Measurements from ENCODE around the gene TRIM66.
A peak's percentile ranks its signal among the peaks of the same experiment; 100 is the strongest.

Gene TRIM66

DNA sequence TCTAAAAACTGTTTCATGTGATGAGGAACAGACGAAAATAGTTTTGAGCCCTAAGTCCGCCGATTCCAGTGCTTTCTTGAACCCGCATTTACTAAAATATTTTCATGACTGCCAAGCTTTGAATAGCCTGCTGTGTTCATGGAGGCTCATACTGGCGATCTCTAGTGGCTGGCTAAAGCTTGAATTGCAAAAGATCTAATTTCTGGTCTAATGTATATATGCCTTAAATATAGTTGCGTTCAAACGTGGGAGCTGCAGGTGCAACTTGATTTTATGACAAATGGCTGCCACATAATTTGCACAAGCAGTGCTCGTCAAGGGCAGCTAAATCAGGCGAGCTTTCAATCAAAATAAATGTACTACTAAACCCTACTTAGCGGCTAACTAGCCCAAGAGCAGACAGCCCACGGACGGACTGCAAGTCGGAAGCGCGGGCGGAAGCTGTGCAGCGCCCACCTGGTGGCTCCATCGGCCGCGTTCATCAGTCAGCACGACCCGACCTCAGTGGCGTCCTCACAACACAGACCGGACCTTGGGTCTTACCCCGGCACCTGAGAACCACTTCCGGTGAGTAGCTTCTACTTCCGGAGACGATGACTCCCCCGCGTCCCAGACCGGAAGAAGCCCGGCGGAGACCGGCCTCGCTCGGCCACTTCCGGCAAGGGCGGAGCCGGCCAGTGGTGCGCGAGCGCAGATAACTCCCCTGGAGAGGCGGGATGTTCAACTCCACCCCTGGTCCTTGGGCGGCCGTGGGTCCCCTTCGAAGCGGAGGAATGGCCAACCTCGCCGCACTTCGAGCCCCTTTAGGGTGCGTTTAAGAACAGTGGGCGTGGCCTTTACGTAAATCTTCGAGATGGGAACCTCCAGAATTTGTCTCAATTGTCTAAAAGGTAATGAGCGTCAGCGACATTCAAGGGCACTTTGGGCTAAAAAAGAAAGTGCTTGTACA, 6.2 kb upstream of the TRIM66 start:
- H3K4me3 ChIP-seq (ENCODE audit: low read depth, low read length), result peak overlapping the region; percentile 64
- H3K36me3 ChIP-seq, result peaks cover 73% of the 10 kb centered on the region
- TF ChIP-seq, protein P1, sequence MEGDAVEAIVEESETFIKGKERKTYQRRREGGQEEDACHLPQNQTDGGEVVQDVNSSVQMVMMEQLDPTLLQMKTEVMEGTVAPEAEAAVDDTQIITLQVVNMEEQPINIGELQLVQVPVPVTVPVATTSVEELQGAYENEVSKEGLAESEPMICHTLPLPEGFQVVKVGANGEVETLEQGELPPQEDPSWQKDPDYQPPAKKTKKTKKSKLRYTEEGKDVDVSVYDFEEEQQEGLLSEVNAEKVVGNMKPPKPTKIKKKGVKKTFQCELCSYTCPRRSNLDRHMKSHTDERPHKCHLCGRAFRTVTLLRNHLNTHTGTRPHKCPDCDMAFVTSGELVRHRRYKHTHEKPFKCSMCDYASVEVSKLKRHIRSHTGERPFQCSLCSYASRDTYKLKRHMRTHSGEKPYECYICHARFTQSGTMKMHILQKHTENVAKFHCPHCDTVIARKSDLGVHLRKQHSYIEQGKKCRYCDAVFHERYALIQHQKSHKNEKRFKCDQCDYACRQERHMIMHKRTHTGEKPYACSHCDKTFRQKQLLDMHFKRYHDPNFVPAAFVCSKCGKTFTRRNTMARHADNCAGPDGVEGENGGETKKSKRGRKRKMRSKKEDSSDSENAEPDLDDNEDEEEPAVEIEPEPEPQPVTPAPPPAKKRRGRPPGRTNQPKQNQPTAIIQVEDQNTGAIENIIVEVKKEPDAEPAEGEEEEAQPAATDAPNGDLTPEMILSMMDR (IDR thresholded peaks at IDR 0.05; ENCODE audit: low read depth, low read length), result peak; percentile 56
- H3K27me3 ChIP-seq (ENCODE audit: insufficient read depth, low read depth, severe bottlenecking), result no peaks in the 10 kb centered on the region
- peak; percentile 97 for DNase-seq
- no peaks in the 10 kb centered on the region for H3K9me3 ChIP-seq (ENCODE audit: severe bottlenecking)
- H3K27ac ChIP-seq, result peak overlapping the region; percentile 84

DNA sequence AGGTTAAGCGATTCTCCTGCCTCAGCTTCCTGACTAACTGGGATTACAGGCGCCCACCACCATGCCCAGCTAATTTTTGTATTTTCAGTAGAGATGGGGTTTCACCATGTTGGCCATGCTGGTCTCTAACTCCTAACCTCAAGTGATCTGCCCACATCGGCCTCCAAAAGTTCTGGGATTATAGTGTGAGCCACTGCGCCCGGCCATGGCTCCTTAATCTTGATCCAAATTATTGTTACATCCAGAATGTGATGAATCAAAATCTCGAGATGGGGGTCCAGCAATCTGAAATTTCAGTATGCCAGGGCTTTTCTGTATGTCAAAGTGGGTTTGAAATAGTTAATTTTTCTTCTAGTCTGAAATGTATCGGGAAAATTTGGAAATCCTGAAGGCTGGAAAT, 3.9 kb upstream of the TRIM66 start:
- H3K27me3 ChIP-seq (ENCODE audit: insufficient read depth, low read depth, severe bottlenecking), result no peaks in the 10 kb centered on the region
- no peak overlapping the region for H3K27ac ChIP-seq
- peaks cover 61% of the 10 kb centered on the region for H3K36me3 ChIP-seq
- H3K9me3 ChIP-seq (ENCODE audit: severe bottlenecking), result no peaks in the 10 kb centered on the region
- TF ChIP-seq, protein P1 (IDR thresholded peaks at IDR 0.05; ENCODE audit: low read depth, low read length), result no peak
- no peak overlapping the region for H3K4me3 ChIP-seq (ENCODE audit: low read depth, low read length)
- no peak for DNase-seq

DNA sequence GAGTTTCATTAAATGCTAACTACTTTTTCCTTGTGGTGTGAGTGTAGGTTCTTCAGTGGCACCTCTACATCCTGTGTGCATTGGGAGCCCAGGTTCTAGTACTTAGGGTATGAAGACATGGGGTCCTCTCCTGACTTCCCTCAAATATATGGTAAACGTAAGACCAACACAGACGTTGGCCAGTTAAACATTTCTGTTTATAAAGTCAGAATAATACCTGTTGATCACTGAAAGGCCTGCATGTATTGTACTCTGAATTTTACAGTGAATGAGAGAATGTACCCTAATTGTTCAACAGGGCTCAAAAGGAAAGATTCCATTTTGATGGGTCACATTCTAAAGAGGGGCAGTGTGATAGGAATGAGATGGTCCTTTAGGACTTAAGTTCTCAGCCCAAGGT, 3.4 kb upstream of the TRIM66 start:
- TF ChIP-seq, protein P1 (IDR thresholded peaks at IDR 0.05; ENCODE audit: low read depth, low read length), result no peak
- Histone ChIP-seq H3K27ac (no peak overlapping the region), H3K4me3 (ENCODE audit: low read depth, low read length) (no peak overlapping the region), H3K27me3 (ENCODE audit: insufficient read depth, low read depth, severe bottlenecking) (no peaks in the 10 kb centered on the region), H3K36me3 (peaks cover 61% of the 10 kb centered on the region), H3K9me3 (ENCODE audit: severe bottlenecking) (no peaks in the 10 kb centered on the region)
- DNase-seq, result no peak

DNA sequence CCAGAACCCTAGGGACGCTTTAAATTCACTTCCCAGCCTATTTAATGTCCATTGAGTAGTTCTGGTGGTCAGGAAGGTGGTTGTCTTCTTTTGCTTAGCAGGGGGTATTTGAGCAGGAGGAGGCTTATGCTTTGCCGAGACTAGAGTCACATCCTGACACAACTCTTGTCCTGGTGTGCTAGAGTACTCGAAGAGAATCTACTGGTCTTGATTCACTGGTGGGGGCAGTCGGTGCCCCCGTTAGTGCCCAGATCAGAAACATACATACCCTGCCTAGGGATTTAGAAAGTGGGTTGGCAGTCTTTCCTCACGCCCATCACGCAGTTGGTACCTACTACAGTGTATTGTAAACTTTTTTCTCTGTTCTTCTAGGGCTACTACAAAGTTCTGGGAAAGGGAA, 2.8 kb upstream of the TRIM66 start:
- Histone ChIP-seq H3K27me3 (ENCODE audit: insufficient read depth, low read depth, severe bottlenecking) (no peaks in the 10 kb centered on the region), H3K27ac (no peak overlapping the region), H3K36me3 (peaks cover 60% of the 10 kb centered on the region), H3K4me3 (ENCODE audit: low read depth, low read length) (no peak overlapping the region), H3K9me3 (ENCODE audit: severe bottlenecking) (no peaks in the 10 kb centered on the region)
- TF ChIP-seq, protein P1 (IDR thresholded peaks at IDR 0.05; ENCODE audit: low read depth, low read length), result no peak
- DNase-seq, result no peak

DNA sequence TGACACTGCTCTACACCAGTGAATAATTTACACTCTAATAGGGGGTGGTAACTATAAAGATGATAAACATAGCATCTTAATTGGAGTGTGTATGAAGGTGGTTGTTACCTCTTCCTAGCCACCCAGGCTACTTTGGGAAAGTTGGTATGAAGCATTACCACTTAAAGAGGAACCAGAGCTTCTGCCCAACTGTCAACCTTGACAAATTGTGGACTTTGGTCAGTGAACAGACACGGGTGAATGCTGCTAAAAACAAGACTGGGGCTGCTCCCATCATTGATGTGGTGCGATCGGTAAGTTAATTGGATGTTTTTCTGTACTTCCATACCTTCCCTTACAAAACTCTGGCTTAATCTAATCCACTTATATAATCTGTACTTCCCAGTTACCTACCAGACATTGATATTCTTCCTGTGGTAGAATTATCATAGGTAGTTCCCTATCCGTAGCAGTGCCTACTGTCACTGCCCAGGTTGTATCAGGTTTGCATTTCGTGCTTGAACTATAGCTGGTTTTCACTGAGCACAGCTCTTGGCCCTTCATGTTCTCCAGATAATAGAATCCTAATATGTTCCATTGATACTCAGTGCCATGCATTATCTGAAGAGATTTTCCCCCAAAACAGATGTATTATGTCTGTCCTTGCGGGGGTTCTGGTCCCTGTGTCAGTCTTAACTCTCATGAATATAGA, 2.3 kb upstream of the TRIM66 start:
- peaks cover 54% of the 10 kb centered on the region for H3K36me3 ChIP-seq
- no peaks in the 10 kb centered on the region for H3K9me3 ChIP-seq (ENCODE audit: severe bottlenecking)
- no peak for DNase-seq
- H3K27me3 ChIP-seq (ENCODE audit: insufficient read depth, low read depth, severe bottlenecking), result no peaks in the 10 kb centered on the region
- no peak overlapping the region for H3K4me3 ChIP-seq (ENCODE audit: low read depth, low read length)
- H3K27ac ChIP-seq, result no peak overlapping the region
- TF ChIP-seq, protein P1 (IDR thresholded peaks at IDR 0.05; ENCODE audit: low read depth, low read length), result no peak
